ENCODE data around the gene GGCX.
"Not testable (repeated sequence)": the region's sequence is repeated elsewhere in the genome, so short reads cannot be mapped to it uniquely, and the experiment has no call there.

The GGCX gene

DNA sequence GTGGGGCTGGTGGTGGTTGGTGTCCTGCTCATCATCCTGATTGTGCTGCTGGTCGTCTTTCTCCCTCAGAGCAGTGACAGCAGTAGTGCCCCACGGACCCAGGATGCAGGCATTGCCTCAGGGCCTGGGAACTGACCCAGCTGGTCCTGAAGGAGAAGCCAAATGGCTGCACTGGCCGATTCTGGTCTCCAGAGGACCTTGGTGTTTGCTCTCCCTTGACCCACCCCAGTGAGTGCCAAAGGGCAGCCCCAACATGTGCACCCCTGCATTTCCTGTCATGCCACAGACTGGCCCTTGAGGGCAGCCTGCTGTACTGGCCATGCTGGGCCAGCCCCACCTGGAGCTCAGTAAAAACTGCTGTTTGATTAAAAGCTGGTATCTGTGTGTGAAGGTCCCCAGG, 31.7 kb upstream of the GGCX start:
- no peak for DNase-seq

- DNase-seq = not testable (repeated sequence)
These were observed 31.0 kb upstream of the GGCX start for GRCh38 chr2:85592299-85592698.

- no peak for DNase-seq
These were observed 30.3 kb upstream of the GGCX start for GRCh38 chr2:85591563-85591962.

DNA sequence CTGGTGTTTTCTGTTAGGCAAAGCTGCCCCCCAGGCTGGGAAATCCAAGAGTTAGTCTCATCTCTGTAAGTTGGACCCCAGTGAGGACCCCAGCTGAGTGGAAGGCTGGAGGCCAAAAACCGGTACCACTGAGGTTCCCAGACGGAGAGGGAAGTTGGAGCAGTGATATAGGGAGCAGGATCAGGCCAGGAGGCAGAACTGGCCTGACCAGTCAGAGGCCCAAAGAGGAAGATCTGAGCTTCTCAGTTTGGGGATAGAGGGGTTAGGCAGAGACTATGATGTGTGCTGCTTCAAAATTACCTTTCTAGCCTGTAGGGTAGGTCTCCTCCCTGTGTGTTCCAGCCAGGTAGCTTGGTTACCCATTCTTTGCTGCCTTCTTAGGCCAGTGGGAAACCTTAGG, 29.7 kb upstream of the GGCX start:
- no peak for DNase-seq

- no peak for DNase-seq
These were observed 28.9 kb upstream of the GGCX start for GRCh38 chr2:85589982-85590791.

GRCh38 chr2:85589181-85589580, 27.9 kb upstream of the GGCX start:
- DNase-seq = no peak

- no peak for DNase-seq
These were observed 27.4 kb upstream of the GGCX start for GRCh38 chr2:85588645-85589044.

GRCh38 chr2:85588236-85588635, 26.9 kb upstream of the GGCX start:
- DNase-seq = no peak

DNA sequence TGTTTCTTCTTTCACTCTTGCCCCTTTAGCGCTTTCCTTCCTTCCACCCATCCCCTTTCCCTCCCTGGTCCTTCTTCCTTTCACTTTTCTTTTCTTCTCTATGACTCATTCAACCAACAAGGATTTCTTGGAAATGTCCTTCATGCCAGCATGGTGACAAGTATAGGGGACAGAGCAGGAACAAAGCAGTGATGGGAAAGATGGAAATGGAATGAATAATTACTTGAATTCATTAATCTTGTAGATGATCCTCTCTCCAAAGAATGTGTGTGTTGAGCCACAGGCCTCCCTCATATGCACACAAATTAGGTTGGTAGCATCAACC, 24.4 kb upstream of the GGCX start:
- no peak for DNase-seq

- DNase-seq = no peak
These were observed 23.8 kb upstream of the GGCX start for GRCh38 chr2:85584857-85585780.

- DNase-seq = no peak
These were observed 23.1 kb upstream of the GGCX start, which contains the start of gene VAMP5 for GRCh38 chr2:85584354-85584856. Gene VAMP5 (plus strand): TSS chr2:85584431. CDS start chr2:85584491, 60 bp downstream.

DNA sequence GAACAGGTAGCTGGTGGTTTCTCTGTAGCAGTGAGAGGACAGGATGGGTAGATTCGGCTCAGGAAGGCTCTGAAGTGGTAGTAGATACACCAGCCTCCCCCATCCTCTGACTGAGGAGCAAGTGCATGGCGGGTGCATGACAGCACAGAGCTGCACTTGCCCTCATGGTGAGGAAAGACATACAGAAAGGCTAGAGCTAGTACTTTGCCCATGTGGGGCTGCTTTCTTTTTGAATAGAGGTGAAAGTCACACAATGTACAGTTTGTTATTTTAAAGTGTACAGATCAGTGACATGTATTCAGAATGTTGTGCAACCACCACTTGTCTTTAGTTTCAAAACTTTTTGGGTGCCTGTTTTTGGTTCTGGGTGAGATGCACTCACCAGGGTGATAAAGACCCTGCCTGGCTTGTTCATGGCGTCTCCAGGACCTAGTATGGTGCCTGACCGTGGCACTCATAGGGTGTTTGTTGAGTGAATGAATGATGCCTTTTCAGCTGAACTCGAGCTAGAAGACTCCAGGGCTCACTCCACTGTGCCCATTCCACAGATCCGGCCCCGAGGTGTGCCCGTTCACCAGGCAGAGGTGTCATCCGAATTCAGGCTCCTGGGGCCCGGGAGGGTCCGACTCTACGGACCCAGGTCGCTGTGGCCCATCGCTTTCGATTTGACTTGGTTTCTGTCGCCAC, 22.5 kb upstream of the GGCX start:
- DNase-seq = peak; percentile 25

GRCh38 chr2:85582492-85582891, 21.2 kb upstream of the GGCX start:
- DNase-seq = no peak

DNA sequence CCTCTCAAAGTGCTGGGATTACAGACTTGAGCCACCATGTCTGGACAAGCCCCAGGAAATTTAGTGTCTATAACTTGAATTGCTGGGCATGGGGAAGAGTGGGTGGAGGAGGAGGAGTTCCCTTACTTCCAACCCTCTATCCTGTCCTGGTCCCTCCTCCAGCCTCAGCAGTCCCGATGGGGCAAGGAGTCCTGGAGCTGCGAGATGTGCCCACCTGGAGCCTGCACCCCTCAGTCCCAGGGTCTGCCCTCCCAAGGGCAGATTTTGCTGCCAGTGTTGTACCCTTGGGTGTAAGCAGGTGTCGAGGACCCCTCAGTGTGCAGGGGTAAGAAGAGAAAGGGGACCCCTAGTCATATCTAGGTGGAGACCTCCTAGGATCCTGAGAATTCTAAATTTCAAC, 18.9 kb upstream of the GGCX start:
- no peak for DNase-seq

DNA sequence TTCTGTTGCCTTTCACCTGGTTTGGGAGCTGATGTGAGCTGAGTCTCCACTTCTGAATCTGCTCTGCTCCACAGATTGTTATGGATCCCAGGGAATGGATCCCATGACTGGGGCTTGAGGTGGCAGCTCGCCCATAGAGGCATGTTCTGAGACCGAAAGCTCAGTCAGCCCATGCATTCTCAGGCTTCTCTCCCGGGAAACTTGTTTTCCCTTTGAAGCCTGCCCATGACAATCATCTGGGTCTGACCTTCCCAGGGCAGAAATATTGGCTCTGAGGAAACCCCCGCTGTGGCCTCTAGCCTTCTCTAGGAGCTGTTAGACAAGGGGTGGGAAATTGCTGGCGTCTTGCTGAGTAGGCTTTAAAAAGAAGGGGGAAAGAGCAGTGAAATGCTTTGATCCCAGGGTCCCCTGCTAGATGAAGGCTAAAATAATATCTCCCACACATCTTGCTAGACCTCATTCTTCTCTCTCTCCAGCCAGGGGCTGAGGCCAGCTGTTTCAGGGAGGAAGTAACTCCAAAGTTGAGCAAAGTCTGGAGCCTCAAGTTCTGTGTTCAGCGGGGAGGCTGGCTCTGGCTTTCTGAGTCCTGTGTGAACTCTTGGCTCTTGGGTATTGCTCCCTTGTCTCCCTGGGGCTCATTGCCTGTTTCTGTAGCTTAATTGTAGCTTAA, 18.1 kb upstream of the GGCX start:
- no peak for DNase-seq

- no peak for DNase-seq
These were observed 17.2 kb upstream of the GGCX start for GRCh38 chr2:85578243-85579180.

GRCh38 chr2:85577386-85578242, 16.3 kb upstream of the GGCX start, which contains the start of gene VAMP8:
Gene VAMP8 (plus strand): TSS chr2:85577586. CDS start chr2:85577647, 61 bp downstream.
- peak; percentile 32 for DNase-seq

- no peak for DNase-seq
These were observed 15.7 kb upstream of the GGCX start for GRCh38 chr2:85577063-85577385.

DNA sequence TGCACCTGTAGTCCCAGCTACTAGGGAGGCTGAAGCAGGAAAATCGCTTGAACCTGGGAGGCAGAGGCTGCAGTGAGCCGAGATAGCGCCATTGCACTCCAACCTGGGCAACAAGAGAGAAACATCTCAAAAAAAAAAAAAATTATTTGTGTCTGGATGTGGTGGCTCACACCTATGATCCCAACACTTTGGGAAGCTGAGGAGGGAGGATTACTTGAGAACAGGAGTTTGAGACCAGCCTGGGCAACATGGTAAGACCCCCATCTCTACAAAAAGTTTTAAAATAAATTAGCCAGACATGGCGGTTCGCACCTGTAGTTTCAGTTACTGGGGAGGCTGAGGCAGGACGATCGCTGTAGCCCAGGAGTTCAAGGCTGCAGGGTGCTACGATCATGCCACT, 14.4 kb upstream of the GGCX start:
- no peak for DNase-seq

GRCh38 chr2:85566265-85566664, 5.0 kb upstream of the GGCX start:
- DNase-seq = no peak

- DNase-seq = no peak
These were observed 2.9 kb upstream of the GGCX start for GRCh38 chr2:85564144-85564563.

Data from NK-92 treated with Interleukin-12 subunit alpha and Interleukin-12 subunit beta, amount 100 ng/mL, for 24 hours (cell line).